ENCODE results near the gene MMS22L.

The MMS22L gene

GRCh38 chr6:97275804-97276203 lies 7.2 kb downstream of the MMS22L start:
- TF ChIP-seq CTCF (IDR thresholded peaks at IDR 0.05), result no peak
- Mint-ChIP-seq H3K36me3 (ENCODE audit: low read depth) (peaks cover 81% of the 10 kb centered on the region), H3K4me1 (peaks cover 26% of the 10 kb centered on the region), H3K4me3 (no peak overlapping the region), H3K27ac (no peak overlapping the region), H3K9me3 (no peaks in the 10 kb centered on the region), H3K27me3 (ENCODE audit: low read depth, poor library complexity) (peaks cover 7% of the 10 kb centered on the region)
- DNase-seq, result no peak

- Mint-ChIP-seq H3K36me3 (ENCODE audit: low read depth) (peaks cover 84% of the 10 kb centered on the region), H3K9me3 (peaks cover 20% of the 10 kb centered on the region), H3K4me3 (no peak overlapping the region), H3K4me1 (no peaks in the 10 kb centered on the region), H3K27me3 (ENCODE audit: low read depth, poor library complexity) (no peaks in the 10 kb centered on the region), H3K27ac (no peak overlapping the region)
- no peak for DNase-seq
- TF ChIP-seq CTCF (IDR thresholded peaks at IDR 0.05), result no peak
Observed at GRCh38 chr6:97269821-97270220, 13.2 kb downstream of the MMS22L start.

GRCh38 chr6:97262676-97263075 lies 20.3 kb downstream of the MMS22L start:
- no peak for DNase-seq
- H3K36me3 Mint-ChIP-seq (ENCODE audit: low read depth), result peaks cover 84% of the 10 kb centered on the region
- H3K4me1 Mint-ChIP-seq, result no peaks in the 10 kb centered on the region
- H3K9me3 Mint-ChIP-seq, result peaks cover 24% of the 10 kb centered on the region
- no peak overlapping the region for H3K4me3 Mint-ChIP-seq
- no peaks in the 10 kb centered on the region for H3K27me3 Mint-ChIP-seq (ENCODE audit: low read depth, poor library complexity)
- no peak overlapping the region for H3K27ac Mint-ChIP-seq
- TF ChIP-seq CTCF (IDR thresholded peaks at IDR 0.05), result no peak

- Mint-ChIP-seq H3K27me3 (ENCODE audit: low read depth, poor library complexity) (no peaks in the 10 kb centered on the region), H3K27ac (no peak overlapping the region), H3K4me1 (no peaks in the 10 kb centered on the region), H3K36me3 (ENCODE audit: low read depth) (peaks cover 43% of the 10 kb centered on the region), H3K4me3 (no peak overlapping the region), H3K9me3 (peaks cover 22% of the 10 kb centered on the region)
- no peak for TF ChIP-seq CTCF (IDR thresholded peaks at IDR 0.05)
- no peak for DNase-seq
Observed at GRCh38 chr6:97246842-97247241, 36.2 kb downstream of the MMS22L start.

- Mint-ChIP-seq H3K4me3 (no peak overlapping the region), H3K9me3 (peaks cover 27% of the 10 kb centered on the region), H3K4me1 (no peaks in the 10 kb centered on the region), H3K36me3 (ENCODE audit: low read depth) (peaks cover 89% of the 10 kb centered on the region), H3K27ac (no peak overlapping the region), H3K27me3 (ENCODE audit: low read depth, poor library complexity) (no peaks in the 10 kb centered on the region)
- DNase-seq, result no peak
- no peak for TF ChIP-seq CTCF (IDR thresholded peaks at IDR 0.05)
Observed at GRCh38 chr6:97240222-97240621, 42.8 kb downstream of the MMS22L start.

GRCh38 chr6:97231911-97232310 lies 51.1 kb downstream of the MMS22L start:
- no peaks in the 10 kb centered on the region for H3K4me1 Mint-ChIP-seq
- H3K9me3 Mint-ChIP-seq, result no peaks in the 10 kb centered on the region
- H3K4me3 Mint-ChIP-seq, result no peak overlapping the region
- TF ChIP-seq CTCF (IDR thresholded peaks at IDR 0.05), result no peak
- peaks cover 67% of the 10 kb centered on the region for H3K36me3 Mint-ChIP-seq (ENCODE audit: low read depth)
- H3K27ac Mint-ChIP-seq, result no peak overlapping the region
- no peaks in the 10 kb centered on the region for H3K27me3 Mint-ChIP-seq (ENCODE audit: low read depth, poor library complexity)
- no peak for DNase-seq
